Transverse colon (tissue), 4 donors: ENCODE results near the gene SLBP. TPM values are rescaled to one million over a fixed set of nuclear protein-coding genes. Genes with fewer than 3 reads are reported as not detected.

ENCODE experiments used
- DNase-seq: peaks from one replicate; pipeline ENCODE4 v3.0.0-alpha.2; 2019
- H3K27ac ChIP-seq, 4 donors: fragments of 200-600 bp; sonication (generic); 2 replicates each; pipeline ENCODE4 v1.5.1; 2016 to 2018; ENCODE audit warnings: inconsistent platforms in 4 of 4
- H3K27me3 ChIP-seq: fragments of 200-600 bp; sonication (generic); 2 replicates; pipeline ENCODE4 v1.5.1; 2017; ENCODE audit warnings: inconsistent platforms
- H3K36me3 ChIP-seq, 4 donors: fragments of 200-600 bp; sonication (generic); 2 replicates each; pipeline ENCODE4 v1.5.1; 2017 to 2019; ENCODE audit warnings: inconsistent platforms in 4 of 4
- H3K4me1 ChIP-seq, 4 donors: fragments of 200-600 bp; sonication (generic); 2 replicates each; pipeline ENCODE4 v1.5.1; 2017 to 2020; ENCODE audit warnings: inconsistent platforms in 4 of 4
- H3K4me3 ChIP-seq, 4 donors: fragments of 200-600 bp; sonication (generic); 1 replicate in 1 of 4; 2 replicates in 3 of 4; pipeline versions ENCODE4 v1.5.1 to v1.6.1; 2017 to 2019; ENCODE audit warnings: inconsistent platforms in 4 of 4
- H3K9me3 ChIP-seq, 2 donors: fragments of 200-600 bp; sonication (generic); 2 replicates each; pipeline ENCODE4 v1.5.1; 2017 to 2019; ENCODE audit warnings: inconsistent platforms in 2 of 2
- CTCF ChIP-seq, 5 experiments: fragments of 200-600 bp in 3 of 5; fragments of 450-650 bp in 2 of 5; sonication (generic) in 3 of 5; IDR thresholded peaks; 1 replicate in 2 of 5; 2 replicates in 3 of 5; pipeline ENCODE4 v1.5.1; 2016 to 2017; ENCODE audit warnings: antibody characterized with exemption in 5 of 5, inconsistent platforms in 3 of 5, mild to moderate bottlenecking in 2 of 5, moderate library complexity in 1 of 5
- EP300 ChIP-seq: sonication (generic); formaldehyde crosslinking; IDR thresholded peaks from one replicate; pipeline ENCODE4 v1.6.1; 2017; ENCODE audit warnings: antibody characterized with exemption, low read depth
- POLR2A ChIP-seq: fragments of 450-650 bp; IDR thresholded peaks from one replicate; pipeline ENCODE4 v1.6.1; 2016; ENCODE audit warnings: antibody characterized with exemption, mild to moderate bottlenecking, moderate library complexity
- POLR2AphosphoS5 ChIP-seq, 3 donors: sonication (generic); formaldehyde crosslinking; IDR thresholded peaks; one replicate each; pipeline ENCODE4 v1.6.1; 2016; ENCODE audit warnings: antibody characterized with exemption in 3 of 3
- WGBS, 2 donors: methylation state at CpG; one replicate each; pipeline ENCODE4 v1.1.5; 2018; ENCODE audit warnings: low coverage in 1 of 2; 5-methylcytosine and 5-hydroxymethylcytosine counted together
- in situ Hi-C, 4 donors: fragments of 200-750 bp; cut with MboI; loops; one replicate each; pipeline versions ENCODE4 v1.15.0 to v1.15.1; 2017; ENCODE audit warnings: low sequenced_read_pairs in 3 of 4, low pct_ligation_motif_present in 1 of 4, low pct_unique_long_range_greater_than_20kb in 1 of 4
- intact Hi-C: fragments of 100-400 bp; cut with DNase I; formaldehyde crosslinking; loops from one replicate; pipeline ENCODE4 v1.15.1; 2023; ENCODE audit warnings: low total_unique reads
- total RNA-seq, 4 donors: library from RNA; depleted of rRNA; stranded (reverse); fragments of >200 nt; gene quantifications; one replicate each; pipeline ENCODE4 v1.1.0, GENCODE V29; 2016

The SLBP gene
- total RNA-seq, 4 donors from 2014 or later: 7.6 to 47.5 (median 31.6) TPM

GRCh38 chr4:1753697-1754311, 41.7 kb upstream of the SLBP start:
- in situ Hi-C loops (loop anchor here in 1 of 4 donors (10.0 kb wide), 1 partner anchor 61 kb away; no protein-coding TSS in a partner anchor), intact Hi-C loops (no loop called here)
- Histone ChIP-seq H3K27me3 (no peaks in the 10 kb centered on the region), H3K9me3 (no peaks in the 10 kb centered on the region), H3K36me3 (no peaks in the 10 kb centered on the region), H3K4me3 (no peak overlapping the region), H3K4me1 (peaks cover 0 to 16% (median 10%) of the 10 kb centered on the region in 4 donors), H3K27ac (no peak overlapping the region)
- no peak for DNase-seq
- TF ChIP-seq POLR2AphosphoS5 (IDR thresholded peaks at IDR 0.05): no peak
- TF ChIP-seq POLR2A: no peak
- TF ChIP-seq CTCF (IDR thresholded peaks at IDR 0.05): no peak
- TF ChIP-seq EP300: no peak
- 85% methylated on average over 15 of the region's 15 CpGs; no CpG with 5 or more reads in 1 of the 2 donors for WGBS, 2 donors

DNA sequence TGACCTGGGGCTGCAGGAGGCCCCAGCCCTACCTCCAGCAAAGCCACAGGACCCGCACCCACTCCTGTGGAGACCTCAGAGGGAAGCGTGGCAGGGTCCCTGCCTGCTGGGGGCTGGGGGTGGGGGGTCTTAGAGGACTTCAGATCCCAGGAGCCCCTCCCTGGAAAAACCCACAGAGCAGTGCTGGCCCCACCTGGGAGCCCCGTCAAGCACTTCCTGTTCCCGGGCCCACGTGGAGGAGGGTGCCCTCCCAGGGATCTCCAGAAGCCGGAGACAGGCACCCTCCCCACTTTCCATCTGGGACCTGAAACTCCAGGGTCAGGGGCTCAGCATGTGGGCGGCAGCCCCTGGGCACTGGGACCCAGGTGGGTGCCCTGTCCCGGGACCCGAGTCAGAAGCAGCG, 41.2 kb upstream of the SLBP start:
- Histone ChIP-seq H3K9me3 (no peaks in the 10 kb centered on the region), H3K27ac (no peak overlapping the region), H3K27me3 (no peaks in the 10 kb centered on the region), H3K4me3 (no peak overlapping the region), H3K36me3 (no peaks in the 10 kb centered on the region), H3K4me1 (peaks cover 0 to 22% (median 12%) of the 10 kb centered on the region in 4 donors)
- TF ChIP-seq CTCF (IDR thresholded peaks at IDR 0.05) (no peak), POLR2AphosphoS5 (IDR thresholded peaks at IDR 0.05) (no peak), POLR2A (no peak), EP300 (no peak)
- in situ Hi-C loops: loop anchor here in 1 of 4 donors (10.0 kb wide), 1 partner anchor 62 kb away; no protein-coding TSS in a partner anchor
- intact Hi-C loops: no loop called here
- no peak for DNase-seq
- WGBS, 2 donors: 70% methylated on average over 8 of the region's 10 CpGs; no CpG with 5 or more reads in 1 of the 2 donors

DNA sequence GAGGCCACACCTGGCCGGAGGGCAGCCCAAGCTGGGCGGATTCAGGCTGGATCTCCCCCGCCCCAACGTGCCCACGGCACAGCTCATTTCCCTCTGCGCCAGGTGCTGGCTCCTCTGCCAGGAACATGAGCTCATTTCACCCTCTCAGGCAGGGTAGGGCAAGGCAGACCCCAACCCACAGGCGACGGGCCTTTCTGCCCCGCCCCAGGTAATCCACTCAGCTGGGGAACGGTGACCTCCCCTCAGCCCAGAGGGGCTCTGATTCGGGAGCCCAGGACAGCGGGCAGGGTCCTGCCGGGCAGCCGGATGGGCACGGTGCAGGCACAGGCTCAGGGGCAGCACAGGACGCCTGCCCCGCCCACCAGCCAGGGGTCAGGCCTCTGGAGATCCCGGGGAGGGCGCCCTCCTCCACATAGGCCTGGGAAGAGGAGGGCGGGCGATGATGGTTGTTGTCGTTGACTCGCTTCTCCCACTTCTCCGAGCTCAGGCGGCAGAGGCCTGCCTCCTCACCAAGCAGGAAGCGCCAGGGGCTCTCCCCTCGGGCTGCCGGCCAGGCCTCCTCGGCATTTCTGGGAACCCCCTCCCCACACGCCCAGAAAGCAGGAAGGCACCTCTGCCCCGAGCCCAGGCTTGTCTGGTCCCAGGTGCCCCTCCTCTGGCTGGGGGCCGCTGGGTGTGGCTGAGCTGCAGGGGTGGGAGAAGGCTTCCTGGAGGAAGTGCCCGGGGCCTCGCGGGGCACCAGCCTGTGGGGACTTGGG, 40.3 kb upstream of the SLBP start:
- 35% methylated on average over 16 of the region's 35 CpGs; no CpG with 5 or more reads in 1 of the 2 donors for WGBS, 2 donors
- in situ Hi-C loops: loop anchor here in 1 of 4 donors (10.0 kb wide), 1 partner anchor 62 kb away; no protein-coding TSS in a partner anchor
- Histone ChIP-seq H3K9me3 (no peaks in the 10 kb centered on the region), H3K36me3 (no peaks in the 10 kb centered on the region), H3K27ac (no peak overlapping the region), H3K4me3 (no peak overlapping the region), H3K27me3 (peaks cover 4% of the 10 kb centered on the region), H3K4me1 (peaks cover 0 to 22% (median 12%) of the 10 kb centered on the region in 4 donors)
- TF ChIP-seq CTCF (IDR thresholded peaks at IDR 0.05) (no peak), POLR2AphosphoS5 (IDR thresholded peaks at IDR 0.05) (no peak), POLR2A (no peak), EP300 (no peak)
- DNase-seq: peak; percentile 24
- intact Hi-C loops: no loop called here

DNA sequence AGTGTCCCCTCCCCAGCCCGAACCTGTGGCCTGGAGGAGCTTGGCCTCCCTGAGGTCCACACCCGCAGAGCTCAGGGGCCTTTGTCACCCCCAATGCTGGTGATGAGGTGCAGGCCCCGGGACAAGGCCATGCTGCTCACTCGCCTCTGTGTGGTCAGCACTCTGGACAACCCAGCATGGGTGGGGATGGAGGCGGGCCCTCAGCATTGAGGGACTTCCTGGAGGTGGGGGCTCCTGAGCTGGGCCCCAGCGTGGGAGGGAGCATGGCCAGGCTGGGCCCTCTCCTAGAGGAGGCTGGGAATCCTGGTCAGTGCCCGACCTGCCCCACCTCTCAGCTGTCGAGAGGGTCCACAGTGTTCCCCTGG, 39.8 kb upstream of the SLBP start:
- Histone ChIP-seq H3K27me3 (peaks cover 5% of the 10 kb centered on the region), H3K9me3 (no peaks in the 10 kb centered on the region), H3K27ac (no peak overlapping the region), H3K4me1 (peaks cover 0 to 22% (median 12%) of the 10 kb centered on the region in 4 donors), H3K36me3 (no peaks in the 10 kb centered on the region), H3K4me3 (no peak overlapping the region)
- DNase-seq: no peak
- intact Hi-C loops (no loop called here), in situ Hi-C loops (loop anchor here in 1 of 4 donors (10.0 kb wide), 1 partner anchor 63 kb away; no protein-coding TSS in a partner anchor)
- 41% methylated on average over 7 of the region's 8 CpGs; no CpG with 5 or more reads in 1 of the 2 donors for WGBS, 2 donors
- TF ChIP-seq POLR2A: no peak
- TF ChIP-seq EP300: no peak
- TF ChIP-seq POLR2AphosphoS5 (IDR thresholded peaks at IDR 0.05): no peak
- TF ChIP-seq CTCF (IDR thresholded peaks at IDR 0.05): no peak
